SK-N-SH treated with all-trans-retinoic acid at 6 μM for 48 hours (cell line): ENCODE data around the gene CRYL1.

ENCODE experiments used
- ATAC-seq: fragments of 200-7000 bp; cut with Tn5 transposase; 3 replicates; pipeline ENCODE4 v1.9.1; 2020; ENCODE audit warnings: mild to moderate bottlenecking, moderate library complexity
- ARNTL ChIP-seq: fragments of 450-650 bp; formaldehyde crosslinking; IDR thresholded peaks from 2 replicates; pipeline ENCODE4 v1.5.0; 2020; ENCODE audit warnings: low read depth, mild to moderate bottlenecking, moderate library complexity, borderline replicate concordance
- BACH2 ChIP-seq: fragments of 250-450 bp; sonication (Bioruptor Pico); IDR thresholded peaks from 2 replicates; pipeline ENCODE4 v1.9.0; 2021; ENCODE audit warnings: mild to moderate bottlenecking, borderline replicate concordance
- CREB5 ChIP-seq: fragments of 250-450 bp; sonication (Bioruptor Pico); IDR thresholded peaks from 2 replicates; pipeline ENCODE4 v1.5.1; 2020; ENCODE audit warnings: low read depth, mild to moderate bottlenecking, moderate library complexity
- CSDC2 ChIP-seq: fragments of 250-450 bp; sonication (Bioruptor Pico); IDR thresholded peaks from 2 replicates; pipeline ENCODE4 v1.5.0; 2020; ENCODE audit warnings: mild to moderate bottlenecking, moderate library complexity
- CSRNP3 ChIP-seq: fragments of 250-450 bp; sonication (Bioruptor Pico); IDR thresholded peaks from 2 replicates; pipeline ENCODE4 v1.5.1; 2021; ENCODE audit warnings: mild to moderate bottlenecking, moderate library complexity
- ESRRG ChIP-seq: fragments of 250-450 bp; sonication (Bioruptor Pico); IDR thresholded peaks from 2 replicates; pipeline ENCODE4 v1.6.1; 2021; ENCODE audit warnings: mild to moderate bottlenecking
- ISL1 ChIP-seq: fragments of 250-450 bp; sonication (Bioruptor Pico); IDR thresholded peaks from 2 replicates; pipeline ENCODE4 v2.1.2; 2022; ENCODE audit warnings: mild to moderate bottlenecking, moderate library complexity
- PATZ1 ChIP-seq: fragments of 250-450 bp; sonication (Bioruptor Pico); IDR thresholded peaks from 2 replicates; pipeline ENCODE4 v1.8.0; 2020; ENCODE audit warnings: mild to moderate bottlenecking, moderate library complexity, borderline replicate concordance
- POU6F1 ChIP-seq: fragments of 250-450 bp; sonication (Bioruptor Pico); IDR thresholded peaks from 2 replicates; pipeline ENCODE4 v1.8.0; 2021; ENCODE audit warnings: low read depth, mild to moderate bottlenecking, moderate library complexity, borderline replicate concordance
- PPARA ChIP-seq: fragments of 250-450 bp; sonication (Bioruptor Pico); IDR thresholded peaks from 2 replicates; pipeline ENCODE4 v1.5.0; 2020; ENCODE audit warnings: mild to moderate bottlenecking, borderline replicate concordance
- RARB ChIP-seq: fragments of 250-450 bp; sonication (Bioruptor Pico); IDR thresholded peaks from 2 replicates; pipeline ENCODE4 v1.8.0; 2021; ENCODE audit warnings: mild to moderate bottlenecking, moderate library complexity
- SNAI2 ChIP-seq: fragments of 250-450 bp; sonication (Bioruptor Pico); IDR thresholded peaks from 2 replicates; pipeline ENCODE4 v1.5.0; 2020; ENCODE audit warnings: mild to moderate bottlenecking, moderate library complexity
- TSHZ2 ChIP-seq: fragments of 250-450 bp; sonication (Bioruptor Pico); IDR thresholded peaks from 2 replicates; pipeline ENCODE4 v1.5.0; 2020; ENCODE audit warnings: mild to moderate bottlenecking, moderate library complexity
- ZC3H10 ChIP-seq: fragments of 250-450 bp; sonication (Bioruptor Pico); IDR thresholded peaks from 2 replicates; pipeline ENCODE4 v1.5.1; 2021; ENCODE audit warnings: mild to moderate bottlenecking, moderate library complexity
- ZFP3 ChIP-seq: fragments of 250-450 bp; sonication (Bioruptor Pico); IDR thresholded peaks from 2 replicates; pipeline ENCODE4 v1.5.0; 2020; ENCODE audit warnings: mild to moderate bottlenecking, moderate library complexity
- ZFP30 ChIP-seq: fragments of 450-650 bp; formaldehyde crosslinking; IDR thresholded peaks from 2 replicates; pipeline ENCODE4 v1.5.0; 2022; ENCODE audit warnings: mild to moderate bottlenecking, moderate library complexity
- ZNF565 ChIP-seq: fragments of 450-650 bp; formaldehyde crosslinking; conservative IDR thresholded peaks from 2 replicates; pipeline ENCODE4 v1.5.0; 2020; ENCODE audit warnings: low read depth, mild to moderate bottlenecking, moderate library complexity
- ZNF70 ChIP-seq: fragments of 450-650 bp; formaldehyde crosslinking; IDR thresholded peaks from 2 replicates; pipeline ENCODE4 v1.5.0; 2020; ENCODE audit warnings: mild to moderate bottlenecking, moderate library complexity
- ZNF8 ChIP-seq: fragments of 450-650 bp; formaldehyde crosslinking; IDR thresholded peaks from 2 replicates; pipeline ENCODE4 v1.5.0; 2020; ENCODE audit warnings: mild to moderate bottlenecking, moderate library complexity

The CRYL1 gene

GRCh38 chr13:20571676-20572075 is 46.0 kb upstream of the CRYL1 start:
- TF ChIP-seq ZNF70 (CRISPR knock-in tag) (no peak), BACH2 (CRISPR knock-in tag) (no peak), CSRNP3 (CRISPR knock-in tag) (no peak), PPARA (CRISPR knock-in tag) (no peak), ZC3H10 (CRISPR knock-in tag) (no peak), ZFP30 (CRISPR knock-in tag) (no peak)
- ATAC-seq: no peak

GRCh38 chr13:20570517-20570916 is 44.9 kb upstream of the CRYL1 start:
- ATAC-seq: no peak
- TF ChIP-seq ISL1 (CRISPR knock-in tag) (no peak), SNAI2 (CRISPR knock-in tag) (no peak), ZNF565 (CRISPR knock-in tag) (no peak), RARB (no peak), CREB5 (no peak), PATZ1 (CRISPR knock-in tag) (no peak), ZNF70 (CRISPR knock-in tag) (no peak)
- TF ChIP-seq, all 23 proteins: peak for 0

GRCh38 chr13:20567881-20568528 is 42.3 kb upstream of the CRYL1 start:
- ATAC-seq: no peak
- TF ChIP-seq ZNF70 (CRISPR knock-in tag) (no peak), ZNF8 (CRISPR knock-in tag) (no peak), ZFP30 (CRISPR knock-in tag) (no peak), PATZ1 (CRISPR knock-in tag) (no peak), ZFP3 (CRISPR knock-in tag) (no peak), TSHZ2 (CRISPR knock-in tag) (no peak), CSDC2 (CRISPR knock-in tag) (no peak), BACH2 (CRISPR knock-in tag) (no peak), POU6F1 (CRISPR knock-in tag) (no peak), ESRRG (CRISPR knock-in tag) (no peak), ZC3H10 (CRISPR knock-in tag) (no peak), ZNF565 (CRISPR knock-in tag) (no peak), ARNTL (CRISPR knock-in tag) (no peak), CSRNP3 (CRISPR knock-in tag) (no peak), SNAI2 (CRISPR knock-in tag) (no peak)
- TF ChIP-seq, all 23 proteins: peak for 0
